Spinal cord (tissue), 10 donors: Measurements from ENCODE around the gene MTOR. TPM values are rescaled to one million over a fixed set of nuclear protein-coding genes. Genes with fewer than 3 reads are reported as not detected.
A peak's percentile ranks its signal among the peaks of the same experiment; 100 is the strongest.

Experiments
- DNase-seq, 6 donors: peaks; one replicate each; pipeline versions ENCODE4 v3.0.0 to v3.0.0-alpha.2; 2013 to 2015; ENCODE audit warnings: low spot score in 6 of 6, low read depth in 4 of 6
- H3K27ac ChIP-seq: one replicate; pipeline ENCODE4 v1.5.1; 2013; ENCODE audit warnings: low read depth, low read length, control low read depth
- H3K27me3 ChIP-seq: one replicate; pipeline ENCODE4 v1.6.1; 2013; ENCODE audit warnings: low read length; ENCODE audit not compliant: control insufficient read depth, insufficient read depth
- H3K36me3 ChIP-seq: one replicate; pipeline ENCODE4 v1.6.1; 2013; ENCODE audit warnings: low read length; ENCODE audit not compliant: control insufficient read depth, insufficient read depth
- H3K4me1 ChIP-seq: one replicate; pipeline ENCODE4 v1.6.1; 2013; ENCODE audit warnings: low read length; ENCODE audit not compliant: control insufficient read depth, insufficient read depth
- H3K4me3 ChIP-seq: one replicate; pipeline ENCODE4 v1.5.1; 2013; ENCODE audit warnings: low read depth, low read length, control low read depth
- H3K9me3 ChIP-seq: one replicate; pipeline ENCODE4 v1.6.1; 2013; ENCODE audit warnings: low read length; ENCODE audit not compliant: control insufficient read depth, insufficient read depth
- WGBS: methylation state at CpG from one replicate; pipeline ENCODE4 v1.1.5; 2013; ENCODE audit warnings: missing lambda C conversion rate; ENCODE audit not compliant: insufficient coverage; 5-methylcytosine and 5-hydroxymethylcytosine counted together
- polyA plus RNA-seq, 2 donors: library from polyadenylated mRNA; unstranded; fragments of 120-200 nt; gene quantifications; one replicate each; pipeline ENCODE4 v1.2.1, GENCODE V29; 2013; ENCODE audit not compliant: insufficient read length in 2 of 2
- total RNA-seq, 2 donors: library from RNA; depleted of rRNA in 1 of 2; stranded (reverse); fragments of 120-200 nt in 1 of 2; fragments of >200 nt in 1 of 2; gene quantifications; one replicate each; pipeline versions ENCODE4 v1.2.3 to v1.2.4, GENCODE V29; 2013 to 2014
- donor health status: healthy.

Gene MTOR
- total and polyA plus RNA-seq, 4 donors: 44.2 to 50.8 (median 47.6) TPM

DNA sequence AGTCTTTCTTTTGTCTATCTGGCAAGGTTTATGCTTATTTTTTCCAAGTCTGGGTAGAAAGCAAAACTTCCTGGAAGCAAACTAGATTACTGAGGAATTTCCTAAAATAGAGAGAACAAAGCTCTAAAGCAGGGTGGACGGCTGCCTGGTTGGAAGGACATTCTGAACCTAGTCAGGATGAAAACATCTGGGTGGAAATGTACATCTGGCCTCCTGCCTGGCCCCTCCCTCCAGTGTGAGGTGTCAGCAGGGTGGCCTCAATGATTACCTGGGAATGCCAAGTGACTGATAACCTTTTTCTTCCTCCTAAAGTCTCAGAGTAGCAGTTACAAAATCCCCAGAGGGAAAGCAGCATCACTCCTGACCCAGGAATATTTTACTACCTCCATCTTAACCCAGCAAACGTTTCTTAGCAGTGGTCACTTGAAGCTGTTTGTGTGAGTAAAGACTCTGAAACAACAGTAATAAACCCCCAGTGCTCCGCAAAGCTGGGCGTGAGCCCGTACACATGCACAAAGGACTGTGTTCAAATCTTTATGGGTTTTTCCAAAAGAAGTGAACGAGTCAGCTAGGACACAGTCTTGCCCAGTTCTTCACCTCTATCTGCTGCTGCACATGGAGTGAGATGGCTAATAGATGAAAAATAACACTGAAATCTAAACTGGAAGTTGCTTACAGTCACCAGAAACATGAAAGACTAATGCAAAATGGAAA lies 54.3 kb downstream of the MTOR start:
- no CpG with 5 or more reads among the region's 6 CpGs for WGBS
- Histone ChIP-seq H3K27me3 (no peaks in the 10 kb centered on the region), H3K4me3 (no peak overlapping the region), H3K9me3 (no peaks in the 10 kb centered on the region), H3K36me3 (peaks cover 56% of the 10 kb centered on the region), H3K4me1 (peaks cover 3% of the 10 kb centered on the region), H3K27ac (no peak overlapping the region)
- no peak for DNase-seq

DNA sequence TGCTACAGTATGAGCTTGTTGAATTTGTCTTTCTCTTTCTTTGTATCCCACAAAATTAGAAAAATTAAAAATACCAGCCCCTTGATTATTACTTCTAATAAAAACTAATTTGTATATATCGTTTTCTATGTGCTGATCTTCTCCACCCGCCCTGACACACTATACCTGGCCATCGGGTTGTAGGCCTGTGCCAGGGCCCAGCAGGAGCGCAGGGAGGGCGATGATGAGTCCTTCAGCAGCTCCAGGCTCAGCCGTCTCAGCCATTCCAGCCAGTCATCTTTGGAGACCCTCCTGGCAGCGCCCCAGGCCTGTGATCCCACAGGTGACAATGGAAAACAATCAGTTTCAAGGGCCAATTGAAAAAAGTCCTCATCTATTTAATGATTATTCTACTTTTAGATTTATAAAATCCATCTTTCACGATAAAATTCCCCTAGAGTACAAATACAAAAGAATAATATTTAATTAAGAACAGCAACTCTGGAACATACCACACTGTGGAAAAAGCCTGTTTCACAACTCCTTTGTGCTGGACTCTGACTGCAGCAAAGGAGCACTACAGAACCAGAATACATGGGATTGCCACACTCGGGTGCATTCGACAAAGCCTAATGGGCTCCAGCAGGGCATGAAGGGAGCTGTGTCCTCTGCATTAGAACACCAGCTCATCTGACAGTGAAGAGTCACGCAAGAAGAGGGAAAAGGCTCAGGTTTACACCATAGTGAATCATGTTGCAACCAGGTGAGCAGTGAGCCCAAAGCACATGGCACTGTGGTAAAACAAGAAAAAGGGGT lies 57.8 kb downstream of the MTOR start:
- peaks cover 41% of the 10 kb centered on the region for H3K36me3 ChIP-seq
- H3K27me3 ChIP-seq: no peaks in the 10 kb centered on the region
- no peak overlapping the region for H3K4me3 ChIP-seq
- H3K4me1 ChIP-seq: peaks cover 2% of the 10 kb centered on the region
- no peak for DNase-seq
- H3K9me3 ChIP-seq: no peaks in the 10 kb centered on the region
- 87% methylated on average over 6 of the region's 11 CpGs for WGBS
- no peak overlapping the region for H3K27ac ChIP-seq

DNA sequence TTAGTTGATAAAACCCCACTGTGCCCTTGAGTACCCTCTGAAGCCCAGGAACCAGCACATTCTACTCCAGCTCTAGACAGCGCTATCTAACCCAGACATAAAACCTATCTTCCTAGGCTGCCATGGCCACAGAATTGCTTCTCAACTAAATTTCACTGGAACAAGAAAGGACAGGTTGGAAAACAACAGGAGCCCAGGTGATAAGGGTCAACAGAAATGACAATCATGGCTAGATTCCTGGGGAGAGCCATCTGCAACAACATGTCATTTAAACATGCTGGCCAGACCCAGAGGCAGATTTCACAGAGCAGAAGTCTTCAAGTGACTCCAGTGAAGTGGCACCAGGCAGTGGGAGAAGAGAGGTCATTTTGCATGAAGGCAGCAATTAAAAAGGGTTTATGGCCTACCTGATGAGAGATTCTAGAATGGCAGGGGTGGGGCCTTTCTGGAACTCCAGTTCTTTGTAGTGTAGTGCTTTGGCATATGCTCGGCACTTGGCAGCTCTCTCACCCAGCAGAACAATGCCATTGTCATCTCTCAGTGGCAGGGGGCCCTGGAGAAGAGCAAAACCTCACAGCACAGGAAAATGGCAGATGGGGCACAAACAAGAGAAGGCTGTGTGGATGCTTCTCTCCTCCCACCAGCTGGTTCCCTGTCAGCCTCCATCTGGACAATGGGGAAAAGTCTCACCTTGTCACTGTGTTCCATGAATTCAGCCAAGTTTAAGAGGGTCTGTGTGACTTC lies 63.3 kb downstream of the MTOR start:
- peak in 2 of 6 donors; percentile 65 to 87 for DNase-seq
- Histone ChIP-seq H3K27me3 (no peaks in the 10 kb centered on the region), H3K36me3 (peaks cover 29% of the 10 kb centered on the region), H3K27ac (no peak overlapping the region), H3K4me3 (no peak overlapping the region), H3K9me3 (no peaks in the 10 kb centered on the region), H3K4me1 (peaks cover 9% of the 10 kb centered on the region)
- WGBS: 50% methylated on average over 1 of the region's 2 CpGs

DNA sequence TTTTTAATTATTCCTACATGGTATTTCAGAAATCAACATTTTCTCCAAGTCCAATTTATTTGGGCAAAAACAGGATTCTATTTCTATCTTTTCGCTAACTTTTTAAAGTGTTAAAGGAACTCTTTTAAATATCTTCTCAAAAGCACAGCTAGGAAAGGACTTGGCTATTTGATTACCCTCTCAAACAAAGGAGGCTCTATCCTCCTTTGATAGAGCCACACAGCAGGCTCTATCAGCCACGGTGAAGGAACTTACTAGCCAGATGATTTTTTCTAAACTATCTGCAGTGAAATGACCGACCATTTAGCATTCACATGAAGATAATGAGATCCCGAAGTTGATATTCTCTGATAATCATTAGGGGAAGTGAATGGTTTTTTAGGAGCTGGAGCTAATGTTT lies 64.1 kb downstream of the MTOR start:
- Histone ChIP-seq H3K9me3 (no peaks in the 10 kb centered on the region), H3K27ac (no peak overlapping the region), H3K4me3 (no peak overlapping the region), H3K4me1 (peaks cover 9% of the 10 kb centered on the region), H3K36me3 (peaks cover 29% of the 10 kb centered on the region), H3K27me3 (no peaks in the 10 kb centered on the region)
- no CpG with 5 or more reads among the region's 4 CpGs for WGBS
- no peak for DNase-seq

DNA sequence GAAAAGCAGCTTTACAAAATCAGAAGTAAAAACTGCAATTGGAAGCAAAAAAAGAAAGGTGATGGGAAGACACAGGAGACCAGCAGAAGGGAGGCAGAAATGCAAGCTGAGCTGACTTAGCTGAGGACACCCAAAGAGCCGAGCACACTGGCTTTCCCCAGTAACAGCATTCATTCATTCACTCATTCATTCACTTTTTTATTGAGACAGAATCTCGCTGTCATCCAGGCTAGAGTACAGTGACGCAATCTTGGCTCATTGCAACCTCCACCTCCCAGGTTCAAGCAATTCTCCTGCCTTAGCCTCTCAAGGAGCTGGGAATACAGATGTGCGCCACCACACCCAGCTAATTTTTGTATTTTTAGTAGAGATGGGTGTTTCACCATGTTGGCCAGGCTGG lies 65.0 kb downstream of the MTOR start:
- Histone ChIP-seq H3K27ac (no peak overlapping the region), H3K9me3 (no peaks in the 10 kb centered on the region), H3K27me3 (no peaks in the 10 kb centered on the region), H3K4me1 (peaks cover 9% of the 10 kb centered on the region), H3K4me3 (no peak overlapping the region), H3K36me3 (peaks cover 30% of the 10 kb centered on the region)
- 93% methylated on average over 3 of the region's 4 CpGs for WGBS
- no peak for DNase-seq

DNA sequence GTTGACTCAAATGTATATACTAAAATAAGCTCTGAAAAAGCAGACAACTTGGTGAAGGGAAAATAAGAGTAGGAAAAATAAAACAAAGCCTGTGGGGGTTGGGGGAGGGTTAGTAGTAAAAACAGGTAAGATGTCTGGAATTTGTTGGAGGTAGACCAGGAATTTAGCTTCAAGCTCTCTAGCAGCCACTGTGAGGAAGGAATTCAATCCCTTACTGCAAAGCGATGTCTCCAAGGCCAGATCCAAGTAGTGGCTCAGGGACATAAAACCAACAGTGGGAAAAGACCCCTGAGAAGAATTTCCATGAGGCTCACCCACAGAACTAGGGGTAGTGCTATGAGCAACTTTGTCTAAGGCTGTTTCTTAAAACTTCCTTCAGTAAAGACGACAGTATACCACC lies 65.4 kb downstream of the MTOR start:
- WGBS: 100% methylated on average over 1 of the region's 2 CpGs
- Histone ChIP-seq H3K4me1 (peaks cover 9% of the 10 kb centered on the region), H3K27ac (no peak overlapping the region), H3K27me3 (no peaks in the 10 kb centered on the region), H3K9me3 (no peaks in the 10 kb centered on the region), H3K36me3 (peaks cover 32% of the 10 kb centered on the region), H3K4me3 (no peak overlapping the region)
- no peak for DNase-seq

DNA sequence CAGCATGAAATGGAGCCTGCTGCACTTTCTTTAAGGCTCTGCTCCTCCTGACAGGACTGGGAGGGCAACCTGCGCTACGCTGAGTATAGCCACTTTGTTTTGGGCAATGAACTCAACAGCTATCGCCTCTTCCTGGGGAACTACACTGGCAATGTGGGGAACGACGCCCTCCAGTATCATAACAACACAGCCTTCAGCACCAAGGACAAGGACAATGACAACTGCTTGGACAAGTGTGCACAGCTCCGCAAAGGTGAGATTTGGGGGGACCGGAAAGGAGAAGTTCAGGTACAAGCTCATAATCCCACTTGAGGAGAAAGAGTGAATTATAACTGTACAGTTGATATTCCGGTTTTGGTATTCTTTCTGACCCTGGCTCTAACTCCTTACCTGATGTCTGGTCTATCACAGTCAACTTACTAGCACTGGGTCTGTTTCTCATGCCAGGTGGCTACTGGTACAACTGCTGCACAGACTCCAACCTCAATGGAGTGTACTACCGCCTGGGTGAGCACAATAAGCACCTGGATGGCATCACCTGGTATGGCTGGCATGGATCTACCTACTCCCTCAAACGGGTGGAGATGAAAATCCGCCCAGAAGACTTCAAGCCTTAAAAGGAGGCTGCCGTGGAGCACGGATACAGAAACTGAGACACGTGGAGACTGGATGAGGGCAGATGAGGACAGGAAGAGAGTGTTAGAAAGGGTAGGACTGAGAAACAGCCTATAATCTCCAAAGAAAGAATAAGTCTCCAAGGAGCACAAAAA lies 67.8 kb downstream of the MTOR start:
- no peaks in the 10 kb centered on the region for H3K9me3 ChIP-seq
- peaks cover 39% of the 10 kb centered on the region for H3K36me3 ChIP-seq
- H3K4me1 ChIP-seq: peaks cover 12% of the 10 kb centered on the region
- 100% methylated on average over 3 of the region's 14 CpGs for whole genome bisulfite sequencing
- DNase-seq: no peak
- H3K27me3 ChIP-seq: no peaks in the 10 kb centered on the region
- H3K4me3 ChIP-seq: no peak overlapping the region
- H3K27ac ChIP-seq: no peak overlapping the region

DNA sequence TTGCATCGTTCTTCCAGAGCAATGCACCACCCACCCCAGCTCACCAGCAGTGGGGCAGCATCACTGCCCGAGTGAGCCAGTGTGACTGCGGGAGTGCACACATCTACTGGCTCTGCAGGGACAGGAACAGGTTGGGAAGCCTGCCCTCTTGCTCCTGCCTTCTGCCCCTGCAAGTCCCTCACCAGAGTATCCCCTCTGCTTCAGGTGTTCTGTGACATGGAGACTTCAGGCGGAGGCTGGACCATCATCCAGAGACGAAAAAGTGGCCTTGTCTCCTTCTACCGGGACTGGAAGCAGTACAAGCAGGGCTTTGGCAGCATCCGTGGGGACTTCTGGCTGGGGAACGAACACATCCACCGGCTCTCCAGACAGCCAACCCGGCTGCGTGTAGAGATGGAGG lies 69.0 kb downstream of the MTOR start:
- no peak for DNase-seq
- H3K36me3 ChIP-seq: peaks cover 39% of the 10 kb centered on the region

DNA sequence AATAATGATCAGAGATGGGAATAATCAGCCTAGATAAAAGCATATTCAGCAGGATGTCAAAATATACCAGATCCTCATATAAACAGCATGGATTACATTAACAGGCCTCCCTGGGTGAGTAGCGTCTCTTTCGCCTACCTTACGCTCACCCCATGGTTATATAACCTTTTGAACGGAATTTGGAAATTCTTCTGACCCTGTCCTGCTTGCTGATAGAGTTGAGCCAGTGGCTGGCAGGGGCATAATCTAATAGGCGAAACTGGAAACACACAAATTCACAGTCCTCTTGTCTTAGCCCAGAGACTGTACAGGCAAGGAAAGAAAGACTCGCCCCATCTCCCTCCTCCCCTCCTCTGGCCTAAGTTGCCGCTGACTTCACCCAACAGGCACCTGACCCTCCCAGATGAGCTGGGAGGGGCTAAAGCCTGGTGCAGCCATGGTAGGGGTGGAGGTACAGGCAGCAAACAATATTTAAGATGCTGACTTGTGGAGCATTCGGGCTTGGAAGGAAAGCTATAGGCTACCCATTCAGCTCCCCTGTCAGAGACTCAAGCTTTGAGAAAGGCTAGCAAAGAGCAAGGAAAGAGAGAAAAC lies 73.4 kb downstream of the MTOR start, which contains the start of gene ANGPTL7:
Gene ANGPTL7, plus strand, starts transcription at position 498 of the 594 bp plus-strand sequence. CDS start 225 bp downstream, outside the sequence.
- no peaks in the 10 kb centered on the region for H3K9me3 ChIP-seq
- H3K4me1 ChIP-seq: peaks cover 34% of the 10 kb centered on the region
- peaks cover 44% of the 10 kb centered on the region for H3K36me3 ChIP-seq
- peak within 1 kb of the TSS; percentile 86 for H3K27ac ChIP-seq
- no peak within 1 kb of the TSS for H3K4me3 ChIP-seq
- no peaks in the 10 kb centered on the region for H3K27me3 ChIP-seq
- no peak for DNase-seq
- WGBS: 80% methylated on average over 1 of the region's 8 CpGs

More for the DNA sequence above, 69.0 kb downstream of the MTOR start:
- peaks cover 13% of the 10 kb centered on the region for H3K4me1 ChIP-seq
- no peak overlapping the region for H3K4me3 ChIP-seq
- H3K27ac ChIP-seq: no peak overlapping the region
- 95% methylated on average over 11 of the region's 11 CpGs for WGBS
- no peaks in the 10 kb centered on the region for H3K9me3 ChIP-seq
- no peaks in the 10 kb centered on the region for H3K27me3 ChIP-seq
